HepG2 (cell line): Measurements from ENCODE around the gene TBC1D5. TPM values are rescaled to one million over a fixed set of nuclear protein-coding genes. Genes with fewer than 3 reads are reported as not detected.
"Not testable (repeated sequence)": the region's sequence is repeated elsewhere in the genome, so short reads cannot be mapped to it uniquely, and the experiment has no call there.

Source experiments
- ATAC-seq: fragments of 200-7000 bp; cut with Tn5 transposase; 3 replicates; pipeline ENCODE4 v1.9.1; 2020; ENCODE audit warnings: mild to moderate bottlenecking, moderate library complexity
- BruUV-seq: library from RNA; stranded (reverse); fragments of 400-500 nt; replicated peaks from 2 replicates; lab custom pipeline; 2021; lab: Mats Ljungman, UMichigan
- CTCF ChIA-PET: fragments of 300-600 bp; formaldehyde crosslinking; extraction: SDS; loops from one replicate; lab custom pipeline; 2021; ENCODE audit warnings: low total read pairs, inconsistent platforms, low intra/inter-chr PET ratio; lab: Yijun Ruan, JAX
- POLR2A ChIA-PET: fragments of 350-600 bp; sonication (Branson Sonifier 250); formaldehyde crosslinking; loops from one replicate; lab custom pipeline; 2020; ENCODE audit warnings: antibody characterized with exemption, inconsistent platforms; lab: Yijun Ruan, JAX
- DNase-seq: peaks from one replicate; pipeline ENCODE4 v3.0.0-alpha.2; 2015; ENCODE audit warnings: low spot score
- FAIRE-seq: peaks from 3 replicates; lab custom pipeline; 2011; peaks lifted over from hg19 to GRCh38; lab: Jason Lieb, UNC
- H2AFZ ChIP-seq: one replicate; pipeline ENCODE4 v1.6.1; 2011; ENCODE audit warnings: low read length, inconsistent platforms
- H3K27ac ChIP-seq: fragments of 300-600 bp; 3 replicates; pipeline ENCODE4 v1.8.0; 2011; ENCODE audit warnings: mixed run types, mild to moderate bottlenecking, mixed read lengths, low read length, inconsistent platforms; ENCODE audit not compliant: insufficient read depth; ENCODE audit errors: extremely low read length
- H3K27me3 ChIP-seq, 2 experiments: fragments of 200-600 bp in 1 of 2; 2 replicates in 1 of 2; 3 replicates in 1 of 2; pipeline versions ENCODE4 v1.6.0 to v1.8.0; 2011; ENCODE audit warnings: low read length in 2 of 2, mild to moderate bottlenecking in 2 of 2, moderate library complexity in 2 of 2, inconsistent platforms in 1 of 2; ENCODE audit not compliant: insufficient read depth in 2 of 2, control insufficient read depth in 1 of 2
- H3K36me3 ChIP-seq, 2 experiments: fragments of 200-600 bp in 1 of 2; replicated peaks in 1 of 2; 2 replicates in 1 of 2; 3 replicates in 1 of 2; pipeline versions ENCODE4 v1.5.1 to v1.8.0; 2011; ENCODE audit warnings: low read length in 2 of 2, inconsistent platforms in 1 of 2; ENCODE audit not compliant: insufficient read depth in 2 of 2, control insufficient read depth in 1 of 2
- H3K4me1 ChIP-seq: 2 replicates; pipeline ENCODE4 v1.5.1; 2012; ENCODE audit warnings: low read length, inconsistent platforms; ENCODE audit not compliant: insufficient read depth
- H3K4me2 ChIP-seq: 2 replicates; pipeline ENCODE4 v1.6.0; 2011; ENCODE audit warnings: low read depth, low read length, inconsistent platforms
- H3K4me3 ChIP-seq, 3 experiments: fragments of 200-600 bp in 1 of 3; sonication (generic), shearing (Covaris generic) in 1 of 3; replicated peaks in 1 of 3; 2 replicates each; pipeline ENCODE4 v1.5.1; 2011 to 2016; ENCODE audit warnings: low read length in 3 of 3, inconsistent platforms in 2 of 3, low read depth in 2 of 3, mild to moderate bottlenecking in 2 of 3, control low read depth in 1 of 3, mixed read lengths in 1 of 3; ENCODE audit not compliant: insufficient read depth in 1 of 3
- H3K79me2 ChIP-seq: one replicate; pipeline ENCODE4 v1.6.1; 2011; ENCODE audit warnings: low read length, inconsistent platforms; ENCODE audit not compliant: insufficient read depth
- H3K9ac ChIP-seq: 2 replicates; pipeline ENCODE4 v1.6.0; 2011; ENCODE audit warnings: mild to moderate bottlenecking, low read depth, low read length, inconsistent platforms; ENCODE audit not compliant: insufficient read depth
- H3K9me3 ChIP-seq: 2 replicates; pipeline ENCODE4 v1.5.1; 2012; ENCODE audit warnings: mild to moderate bottlenecking, low read length
- H4K20me1 ChIP-seq: 2 replicates; pipeline ENCODE4 v1.6.0; 2011; ENCODE audit warnings: inconsistent platforms, mild to moderate bottlenecking, low read length, moderate library complexity; ENCODE audit not compliant: insufficient read depth
- BATF2 ChIP-seq: sonication (generic); formaldehyde crosslinking; IDR thresholded peaks from 2 replicates; pipeline ENCODE4 v1.8.0; 2022; ENCODE audit warnings: mild to moderate bottlenecking, missing genetic modification reagents, moderate library complexity
- IKZF5 ChIP-seq: IDR thresholded peaks from 2 replicates; pipeline ENCODE4 v1.6.1; 2018; ENCODE audit warnings: missing genetic modification reagents, mild to moderate bottlenecking, missing compliant biosample characterization
- MXD1 ChIP-seq: sonication (generic); formaldehyde crosslinking; IDR thresholded peaks from 2 replicates; pipeline ENCODE4 v1.4.0; 2020; ENCODE audit warnings: mild to moderate bottlenecking, missing genetic modification reagents
- NFYC ChIP-seq: IDR thresholded peaks from 2 replicates; pipeline ENCODE4 v1.6.1; 2016; ENCODE audit warnings: missing genetic modification reagents, missing compliant biosample characterization
- NRL ChIP-seq: sonication (generic); formaldehyde crosslinking; IDR thresholded peaks from 2 replicates; pipeline ENCODE4 v1.5.0; 2020; ENCODE audit warnings: missing genetic modification reagents, mild to moderate bottlenecking, moderate library complexity, borderline replicate concordance
- SIN3B ChIP-seq: fragments of 150-350 bp; IDR thresholded peaks from 2 replicates; pipeline ENCODE4 v1.6.1; 2014; ENCODE audit warnings: low read length
- TAF15 ChIP-seq: fragments of 200-400 bp; formaldehyde crosslinking; IDR thresholded peaks from one replicate; pipeline ENCODE4 v1.6.1; 2018; ENCODE audit warnings: mild to moderate bottlenecking, low read depth, low read length; ENCODE audit not compliant: poor library complexity, severe bottlenecking
- ZBTB44 ChIP-seq: sonication (generic); formaldehyde crosslinking; IDR thresholded peaks from 2 replicates; pipeline ENCODE4 v1.4.0; 2020; ENCODE audit warnings: missing genetic modification reagents
- ZBTB7B ChIP-seq: sonication (generic); formaldehyde crosslinking; IDR thresholded peaks from 2 replicates; pipeline ENCODE4 v1.4.0; 2020; ENCODE audit warnings: missing genetic modification reagents
- ZNF143 ChIP-seq: sonication (generic); formaldehyde crosslinking; IDR thresholded peaks from 2 replicates; pipeline ENCODE4 v1.4.0; 2020; ENCODE audit warnings: missing genetic modification reagents
- ZNF331 ChIP-seq: sonication (generic); formaldehyde crosslinking; IDR thresholded peaks from 2 replicates; pipeline ENCODE4 v1.4.0; 2020; ENCODE audit warnings: missing genetic modification reagents
- ZNF34 ChIP-seq: sonication (generic); formaldehyde crosslinking; IDR thresholded peaks from 2 replicates; pipeline ENCODE4 v1.4.0; 2020; ENCODE audit warnings: mild to moderate bottlenecking, missing genetic modification reagents, borderline replicate concordance
- ZNF703 ChIP-seq: sonication (generic); formaldehyde crosslinking; IDR thresholded peaks from 2 replicates; pipeline ENCODE4 v1.5.1; 2020; ENCODE audit warnings: missing genetic modification reagents, mild to moderate bottlenecking, moderate library complexity, borderline replicate concordance
- ZNF776 ChIP-seq: sonication (generic); formaldehyde crosslinking; IDR thresholded peaks from 2 replicates; pipeline ENCODE4 v1.4.0; 2020; ENCODE audit warnings: mild to moderate bottlenecking, missing genetic modification reagents
- WGBS: methylation state at CpG from one replicate; pipeline ENCODE4 v1.1.6; 2017; ENCODE audit warnings: low lambda C conversion rate; 5-methylcytosine and 5-hydroxymethylcytosine counted together
- in situ Hi-C: cut with HindIII; loops from 2 replicates; pipeline ENCODE4 v1.10.0; 2017; ENCODE audit warnings: low pct_unique_long_range_greater_than_20kb; ENCODE audit not compliant: extremely low pct_ligation_motif_present
- intact Hi-C: fragments of 100-400 bp; cut with micrococcal nuclease; formaldehyde crosslinking; loops from one replicate; pipeline ENCODE4 v1.10.0; 2022; ENCODE audit not compliant: unreplicated experiment
- polyA plus RNA-seq, 8 experiments: library from polyadenylated mRNA; depleted of rRNA in 3 of 8; stranded (reverse) in 7 of 8; unstranded in 1 of 8; fragments of >200 nt; fragmentation: Illumina TruSeq in 4 of 8; extraction: Trizol in 4 of 8; gene quantifications; 2 replicates each; pipeline versions ENCODE4 v1.2.1 to v1.2.3, GENCODE V29; 2011 to 2016; ENCODE audit warnings: low read depth in 4 of 8, missing spikeins in 1 of 8, mixed read lengths in 1 of 8; ENCODE audit not compliant: insufficient read depth in 1 of 8
- total RNA-seq, 5 experiments: library from RNA; depleted of rRNA; stranded (reverse); fragments of >200 nt; fragmentation: Illumina TruSeq; extraction: Trizol; gene quantifications; 2 replicates each; pipeline ENCODE4 v1.2.3, GENCODE V29; 2016; ENCODE audit warnings: low read depth in 1 of 5

TBC1D5 gene
- total and polyA plus RNA-seq, 2 of the 13 experiments (the other 11 are each of a cell fraction or from before 2014, with no cell fraction given) = 19.2 to 33.3 TPM

- TF ChIP-seq IKZF5 (CRISPR knock-in tag) (no peak), ZNF703 (no peak), NRL (no peak), ZNF143 (CRISPR knock-in tag) (no peak), NFYC (CRISPR knock-in tag) (no peak), TAF15 (no peak), SIN3B (no peak), ZNF34 (CRISPR knock-in tag) (no peak), ZNF331 (CRISPR knock-in tag) (no peak), ZBTB44 (CRISPR knock-in tag) (no peak), ZBTB7B (CRISPR knock-in tag) (no peak)
Measured at GRCh38 chr3:17354341-17354740, 388.1 kb downstream of the TBC1D5 start (continued).

- Histone ChIP-seq H2AFZ (no peak overlapping the region), H3K4me3 (no peak overlapping the region), H3K27ac (no peak overlapping the region), H3K79me2 (no peaks in the 10 kb centered on the region), H3K4me2 (no peak overlapping the region), H3K36me3 (no peaks in the 10 kb centered on the region), H3K27me3 (no peaks in the 10 kb centered on the region), H3K9me3 (no peaks in the 10 kb centered on the region), H3K4me1 (no peaks in the 10 kb centered on the region), H3K9ac (no peak overlapping the region), H4K20me1 (no peaks in the 10 kb centered on the region)
- ChIA-PET CTCF (no interaction called here), POLR2A (no interaction called here)
- WGBS = over 99% methylated on average over 3 of the region's 3 CpGs
- DNase-seq (no peak), FAIRE-seq (no peak), ATAC-seq (no peak)
- intact Hi-C loops (no loop called here), in situ Hi-C loops (no loop called here)
- BruUV-seq = no TSS peak
- no peak for TF ChIP-seq MXD1 (CRISPR knock-in tag)
- TF ChIP-seq BATF2 (CRISPR knock-in tag) = no peak
- TF ChIP-seq ZNF776 (CRISPR knock-in tag) = no peak
Measured at GRCh38 chr3:17352620-17353019, 389.8 kb downstream of the TBC1D5 start.

- in situ Hi-C loops, DNase-seq, H3K4me2 ChIP-seq, H3K27ac ChIP-seq, H2AFZ ChIP-seq, H3K79me2 ChIP-seq, H3K9me3 ChIP-seq, CTCF ChIA-PET, intact Hi-C loops, FAIRE-seq, H3K4me1 ChIP-seq, ATAC-seq, H3K9ac ChIP-seq, H3K36me3 ChIP-seq, H3K4me3 ChIP-seq, H4K20me1 ChIP-seq, BruUV-seq, POLR2A ChIA-PET, H3K27me3 ChIP-seq: not testable (repeated sequence)
- WGBS = 92% methylated on average over 4 of the region's 4 CpGs
Measured at GRCh38 chr3:17351193-17351592, 391.2 kb downstream of the TBC1D5 start.
